ENCODE measurements around the gene TAGLN3.

The TAGLN3 gene

DNA sequence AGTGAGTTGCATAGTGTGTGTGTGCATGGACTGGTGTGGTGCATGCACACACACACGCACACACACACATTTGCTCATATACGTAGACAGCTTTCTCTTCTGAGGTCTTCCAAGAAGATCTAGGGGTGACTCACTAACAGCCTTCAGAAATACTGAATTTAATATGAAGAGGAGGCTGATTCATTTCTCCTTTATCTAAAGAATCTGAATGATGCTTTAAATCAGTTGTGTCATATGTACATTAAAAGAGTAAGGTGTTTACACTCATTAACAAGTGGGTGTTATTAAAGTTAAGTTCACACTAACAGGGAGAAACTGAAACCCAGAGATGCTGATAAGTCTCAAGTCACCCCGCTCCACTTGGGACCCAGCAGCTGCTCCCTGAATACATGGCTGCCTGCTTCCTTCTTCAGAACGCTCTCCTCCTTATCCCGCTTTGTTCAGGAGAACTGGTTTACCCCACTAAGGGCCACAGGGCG is 57.8 kb downstream of the TAGLN3 start:
- DNase-seq, result peak; percentile 84

DNA sequence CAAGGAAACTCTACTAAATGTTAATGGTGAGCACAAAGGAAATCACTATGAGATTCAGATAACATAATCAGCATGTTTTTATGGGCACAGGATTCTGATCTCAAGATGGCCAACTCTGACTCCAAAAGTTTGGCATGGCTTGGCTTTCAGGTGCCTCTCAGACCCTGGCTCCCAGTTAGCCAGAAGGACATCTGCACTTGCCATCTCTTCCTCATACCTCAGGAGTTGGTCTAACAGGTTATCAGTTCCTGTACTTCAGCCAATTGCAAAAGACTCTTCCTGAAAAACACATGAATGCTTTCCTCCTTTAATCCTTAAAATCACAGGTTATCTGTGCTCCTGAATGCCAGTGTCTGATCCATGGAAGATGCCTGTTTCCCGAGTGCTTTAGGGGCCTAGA is 60.8 kb downstream of the TAGLN3 start:
- DNase-seq, result no peak

DNA sequence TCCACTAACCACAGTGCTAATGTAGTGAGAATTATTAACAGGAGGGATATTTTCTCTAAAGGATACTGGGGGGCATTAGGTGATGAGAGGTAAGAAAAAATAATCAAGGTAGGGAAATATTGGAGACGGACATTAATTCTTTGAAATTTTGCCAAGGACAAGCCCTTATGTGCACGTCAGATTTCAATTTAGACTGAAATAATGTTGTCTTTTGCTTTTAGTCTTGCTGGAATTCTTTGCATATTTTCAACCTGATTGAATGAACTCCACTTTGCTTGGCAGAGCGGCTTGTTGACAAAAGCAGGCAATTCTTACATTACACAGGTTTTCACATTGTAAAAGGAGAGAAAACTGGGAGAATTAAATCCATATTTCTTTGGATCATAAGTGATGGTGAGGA is 62.4 kb downstream of the TAGLN3 start:
- DNase-seq, result peak; percentile 54
